ENCODE results near the gene ZIM2.

ZIM2 gene

DNA sequence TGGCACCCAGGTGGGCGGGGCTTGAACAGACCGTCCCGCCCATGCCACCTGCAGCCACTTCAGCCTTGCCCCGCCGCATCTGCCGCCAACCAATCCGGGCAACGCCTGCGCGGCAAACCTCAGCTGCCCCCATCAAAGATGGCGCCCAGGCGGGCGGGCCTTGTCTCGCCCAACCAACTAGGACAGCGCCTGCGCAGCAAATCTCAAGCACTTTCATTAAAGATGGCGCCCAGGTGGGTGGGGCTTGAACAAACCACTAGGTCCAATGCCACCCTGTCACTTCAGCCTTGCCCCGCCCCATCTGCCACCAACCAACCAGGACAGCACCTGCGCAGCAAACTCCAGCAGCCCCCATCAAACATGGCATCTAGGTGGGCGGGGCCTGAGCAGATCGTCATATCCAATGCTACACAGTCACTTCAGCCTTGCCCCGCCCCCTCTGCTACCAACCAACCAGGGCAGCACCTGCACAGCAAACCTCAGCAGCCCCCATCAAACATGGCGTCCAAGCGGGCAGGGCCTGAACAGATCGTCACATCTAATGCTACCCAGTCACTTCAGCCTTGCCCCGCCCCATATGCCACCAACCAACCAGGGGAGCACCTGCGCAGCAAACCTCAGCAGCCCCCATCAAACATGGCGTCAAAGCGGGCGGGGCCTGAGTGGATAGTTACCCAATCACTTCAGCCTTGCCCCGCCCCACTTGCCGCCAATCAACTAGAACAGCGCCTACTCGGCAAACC is 1.4 kb downstream of the ZIM2 start:
- DNase-seq (ENCODE audit: low read depth) = no peak

DNA sequence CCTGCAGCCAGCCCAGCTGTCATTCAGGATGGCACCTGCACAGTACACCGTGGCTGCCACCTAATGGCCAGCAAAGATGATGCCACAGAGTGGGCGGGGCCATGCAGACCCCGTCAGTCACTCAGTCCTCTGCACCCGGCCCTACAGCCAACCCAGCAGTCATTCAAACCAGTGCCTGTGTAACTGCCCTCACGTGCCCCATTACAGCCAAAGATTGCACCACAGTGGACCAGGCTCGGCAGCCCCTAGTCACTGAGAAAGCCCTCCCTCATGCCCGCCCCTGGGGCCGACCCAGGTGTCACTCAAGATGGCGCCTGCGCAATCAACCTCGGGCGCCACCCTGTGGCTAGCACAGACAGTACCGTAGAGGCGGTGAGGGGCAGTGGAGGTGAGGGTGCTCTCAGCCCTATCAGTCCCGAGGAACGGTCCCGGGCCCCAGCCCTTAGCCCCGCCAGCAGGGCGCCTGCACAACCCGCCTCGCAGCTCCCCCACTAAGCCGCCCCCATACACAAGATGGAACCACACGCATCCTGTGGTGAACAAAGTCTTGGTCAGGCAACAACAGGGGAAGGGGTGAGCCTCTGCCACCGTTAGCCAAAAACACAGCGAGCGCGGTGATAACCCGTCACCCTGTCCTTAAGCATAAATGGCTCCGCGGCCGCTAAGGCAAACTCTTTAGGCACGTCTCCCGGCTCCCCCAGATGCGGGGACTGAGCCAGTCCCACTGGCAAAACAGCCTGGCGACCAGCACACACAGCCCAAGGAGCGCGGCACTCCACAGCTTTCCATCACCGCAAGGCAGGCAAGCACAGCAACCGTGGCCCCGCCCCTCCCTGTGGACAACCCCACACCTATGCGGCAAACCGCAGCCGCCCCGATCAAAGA is 2.3 kb downstream of the ZIM2 start:
- DNase-seq (ENCODE audit: low read depth) = no peak

DNA sequence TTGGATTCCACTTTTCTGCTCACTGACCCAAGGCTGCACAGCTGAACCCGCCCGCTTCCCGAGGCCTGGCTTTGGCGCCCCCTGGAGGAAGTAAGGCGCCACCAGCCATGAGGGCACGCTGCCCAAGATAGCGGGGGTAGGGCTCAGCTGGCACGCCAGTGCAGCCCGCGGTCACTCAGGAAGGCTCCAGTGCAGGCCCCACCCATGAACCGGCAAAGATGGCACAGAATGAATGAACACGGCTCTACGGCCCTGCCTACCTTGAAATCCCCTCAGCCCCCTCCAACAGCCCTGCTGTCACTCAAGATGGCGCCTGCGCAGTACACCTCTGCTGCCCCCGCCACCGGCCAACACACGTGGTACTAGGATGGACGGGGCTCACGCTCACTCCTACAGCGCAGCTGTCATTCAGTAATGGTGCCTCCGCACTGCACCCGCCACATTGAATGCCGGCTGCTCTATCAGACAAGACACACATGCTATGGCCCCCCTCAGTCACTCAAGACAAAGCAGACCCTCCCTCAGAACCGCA is 3.0 kb downstream of the ZIM2 start:
- no peak for DNase-seq (ENCODE audit: low read depth)

DNA sequence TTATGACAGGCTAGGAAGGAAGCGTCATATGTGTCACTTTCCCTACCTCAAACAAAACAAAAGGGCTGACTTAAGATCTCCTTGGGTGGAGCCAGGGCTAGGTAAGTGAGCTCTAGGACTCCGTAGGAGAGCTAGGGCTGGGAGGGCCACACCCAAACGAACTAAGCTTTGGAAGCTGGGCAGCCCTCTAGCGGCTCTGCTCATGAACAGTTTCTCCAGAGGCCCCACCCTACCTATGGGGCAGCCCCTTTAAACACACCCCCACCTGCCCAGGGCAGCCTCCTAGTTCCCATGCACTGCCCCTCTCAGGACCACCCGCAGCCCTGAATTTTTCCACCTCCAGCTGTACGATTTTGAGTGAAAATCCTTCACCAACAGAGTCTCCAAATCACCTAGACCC is 3.5 kb downstream of the ZIM2 start:
- DNase-seq (ENCODE audit: low read depth) = no peak

DNA sequence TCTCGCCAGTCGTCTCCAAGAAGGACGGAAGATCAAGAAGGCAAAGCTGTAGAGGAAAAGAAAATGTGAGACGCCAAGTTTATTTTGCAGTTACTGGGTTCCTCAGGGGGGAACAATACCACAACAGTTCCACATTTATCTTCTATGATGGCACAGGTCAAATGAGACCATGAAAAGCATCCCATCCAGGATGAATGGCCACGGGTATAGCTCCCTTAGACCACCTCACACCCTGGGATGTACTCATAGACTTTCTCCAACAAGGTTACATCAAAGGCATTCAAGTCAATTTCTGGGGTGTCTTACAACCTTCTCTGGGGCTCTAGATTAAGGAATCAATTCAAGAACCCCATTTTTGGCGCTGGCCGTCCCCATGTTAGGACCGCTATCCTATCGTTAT is 4.5 kb downstream of the ZIM2 start:
- no peak for DNase-seq (ENCODE audit: low read depth)

DNA sequence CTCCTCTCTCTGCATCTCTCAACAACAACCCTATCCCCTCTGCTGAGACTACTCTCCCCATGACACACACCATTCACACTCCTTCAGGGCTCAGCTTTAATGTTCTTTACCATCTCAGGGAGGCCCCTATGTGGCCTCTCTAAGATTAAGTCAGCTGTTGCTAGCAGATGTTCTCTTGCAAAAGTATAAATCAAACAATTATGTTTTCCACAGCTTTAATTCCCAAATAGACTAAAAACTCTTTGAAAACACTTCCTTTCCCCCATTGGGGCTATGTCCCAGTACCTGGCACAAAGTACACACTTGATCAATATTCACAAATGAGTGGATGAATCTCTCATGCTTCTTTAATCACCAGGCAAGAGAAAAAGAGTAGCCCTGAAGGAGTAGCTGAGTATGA is 5.1 kb downstream of the ZIM2 start:
- no peak for DNase-seq (ENCODE audit: low read depth)

DNA sequence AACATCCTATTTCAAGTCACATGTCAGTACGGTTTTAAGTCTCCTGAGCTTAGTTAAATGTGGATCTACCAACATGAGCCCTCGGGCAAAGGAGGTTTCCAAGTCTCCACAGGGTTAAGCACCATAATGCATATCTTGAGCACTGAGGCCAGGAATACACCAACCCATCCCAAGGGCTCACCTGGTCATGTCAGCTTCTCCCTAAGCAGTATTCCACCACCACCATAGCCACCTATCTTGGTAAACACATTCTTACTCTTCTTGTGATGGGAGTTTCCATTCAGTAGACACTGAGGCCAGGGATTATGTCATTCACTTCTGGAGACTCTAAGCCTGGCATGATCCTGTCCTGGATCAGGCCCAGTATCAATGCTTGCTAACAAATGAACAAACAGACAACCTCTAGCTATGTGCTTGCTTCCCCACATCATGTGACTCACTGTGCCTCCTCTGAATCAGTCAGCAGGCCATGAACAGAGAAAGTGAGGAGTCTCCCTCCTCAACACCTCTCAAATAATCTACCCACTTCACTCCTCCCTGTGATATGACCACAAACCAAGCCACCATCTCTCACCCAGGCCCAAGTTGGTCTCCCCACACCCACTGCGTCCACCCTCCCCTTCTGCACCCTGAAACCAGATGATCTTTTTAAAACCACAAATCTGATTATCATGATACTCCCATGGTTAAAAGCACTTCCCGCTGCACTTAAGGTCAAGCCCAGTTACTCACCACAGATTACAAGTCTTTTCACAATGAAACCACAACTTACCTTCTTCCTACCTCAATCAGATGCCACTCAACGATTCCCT is 5.8 kb downstream of the ZIM2 start:
- DNase-seq (ENCODE audit: low read depth) = no peak

DNA sequence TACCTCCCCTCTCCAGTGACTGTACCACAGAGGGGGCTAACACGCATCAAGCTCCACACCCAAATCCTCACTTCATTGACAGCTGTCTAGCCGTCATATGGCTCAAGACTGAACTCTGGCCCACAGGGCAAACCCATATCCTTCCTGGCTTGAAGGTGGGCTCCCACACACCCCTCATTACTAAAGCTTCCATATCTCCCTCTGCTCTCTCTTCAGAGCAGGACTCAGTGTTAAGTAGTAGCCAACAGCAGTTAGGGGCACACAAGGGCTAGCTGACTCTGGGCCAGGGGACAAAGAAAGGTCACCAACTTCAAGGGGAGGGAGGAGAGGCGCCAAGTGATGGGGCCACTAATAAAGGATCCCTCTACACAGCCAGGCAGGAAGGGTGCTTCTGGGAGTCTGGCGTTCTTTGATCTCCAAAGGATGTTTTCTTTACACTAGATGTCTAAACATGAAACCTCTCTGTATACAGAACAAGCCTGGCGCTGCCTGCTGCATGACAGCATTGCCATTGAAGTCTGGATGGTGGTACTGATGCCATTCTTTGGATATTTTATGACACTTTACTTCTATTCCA is 8.1 kb downstream of the ZIM2 start:
- DNase-seq (ENCODE audit: low read depth) = no peak

DNA sequence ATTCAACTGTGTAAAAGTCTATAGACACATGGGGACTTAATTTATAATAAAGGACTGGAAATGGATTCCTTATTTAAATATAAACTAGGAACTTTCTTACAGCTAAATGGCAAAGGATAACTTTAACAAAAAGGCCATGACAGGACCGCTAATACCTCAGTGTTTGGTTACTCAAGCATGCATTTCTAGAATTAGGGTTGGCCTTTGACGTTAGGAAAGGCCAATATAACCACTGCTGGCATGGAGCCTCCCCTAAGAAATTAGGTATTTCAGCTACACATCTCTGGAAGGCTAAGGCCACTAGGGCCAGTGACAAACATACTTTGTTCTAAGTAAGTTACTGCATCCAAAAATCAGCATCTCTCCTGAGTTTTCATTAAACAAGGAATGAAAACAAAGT is 9.3 kb downstream of the ZIM2 start:
- DNase-seq (ENCODE audit: low read depth) = no peak

DNA sequence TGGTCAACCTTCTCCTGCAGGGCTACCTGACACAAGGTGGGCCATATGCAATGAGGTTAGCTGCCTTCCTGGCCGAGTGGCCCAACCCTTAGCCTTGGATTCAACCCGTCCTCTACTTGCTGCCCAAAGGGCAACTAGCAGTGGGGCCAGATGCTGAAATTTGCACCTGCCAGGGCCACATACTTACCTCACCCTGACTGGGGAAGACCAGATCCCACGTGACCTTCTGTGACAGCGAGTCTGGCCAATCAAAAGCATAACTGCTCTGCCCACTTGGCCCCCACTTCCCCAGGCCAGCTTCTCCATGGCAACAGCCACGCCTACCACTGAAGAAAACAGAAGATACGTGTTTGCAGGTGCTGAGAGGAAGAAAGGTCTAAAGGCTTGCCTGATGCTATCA is 10.9 kb downstream of the ZIM2 start:
- DNase-seq (ENCODE audit: low read depth) = no peak

DNA sequence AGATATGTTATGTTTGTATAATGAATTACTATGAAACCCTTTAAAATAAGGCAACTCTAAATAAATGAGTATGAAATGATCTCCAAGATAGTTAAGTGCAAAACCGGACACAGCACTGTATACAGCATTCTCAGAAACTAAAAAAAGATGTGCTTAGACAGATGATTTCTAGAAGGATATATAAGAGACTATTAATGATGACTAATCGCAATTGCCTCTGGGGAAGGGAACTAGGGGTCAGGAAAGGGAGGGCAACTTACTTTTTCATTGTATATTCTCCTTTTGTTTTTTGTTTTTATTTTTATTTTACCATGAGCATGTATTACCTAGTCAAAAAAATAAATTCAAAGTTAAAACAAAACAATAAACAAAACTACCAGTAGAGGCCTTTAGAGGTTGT is 12.8 kb downstream of the ZIM2 start:
- no peak for DNase-seq (ENCODE audit: low read depth)

DNA sequence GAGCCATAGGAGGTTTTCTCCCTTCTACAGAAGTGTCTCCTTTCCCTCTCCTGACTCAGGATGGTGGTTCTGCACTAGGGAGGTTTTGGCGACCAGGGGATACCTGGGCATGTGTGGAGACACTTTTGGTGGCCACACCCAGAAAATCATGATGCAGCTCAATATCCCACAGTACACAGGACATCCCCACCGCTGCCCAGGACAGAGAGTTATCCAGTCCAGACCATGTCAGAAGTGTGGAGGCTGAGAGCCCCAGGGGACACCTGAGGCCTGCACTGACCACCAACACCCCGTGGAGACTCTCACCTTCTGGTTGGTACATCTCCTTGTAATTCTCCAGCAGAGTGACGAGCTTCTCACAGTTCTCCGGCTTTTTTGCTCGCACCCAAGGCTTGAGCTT is 16.6 kb downstream of the ZIM2 start:
- no peak for DNase-seq (ENCODE audit: low read depth)

DNA sequence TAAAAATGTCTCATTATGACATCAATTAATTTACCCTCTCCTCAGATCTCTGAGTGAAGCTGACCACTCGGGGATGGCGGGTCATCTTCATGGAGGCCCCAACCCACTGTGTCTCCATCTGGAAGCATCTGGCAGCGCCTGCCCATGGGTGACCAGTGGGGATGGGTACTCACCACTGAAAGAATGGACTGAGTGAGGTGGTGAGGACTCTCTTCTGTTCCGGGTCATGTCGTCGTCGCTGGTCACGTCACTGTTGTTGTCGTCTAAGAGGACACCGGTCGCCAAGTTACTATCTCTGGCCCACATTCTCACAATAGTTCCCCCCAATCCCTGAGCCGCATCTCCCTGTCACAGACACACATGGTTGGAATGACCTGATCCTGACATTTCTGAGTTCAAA is 17.1 kb downstream of the ZIM2 start:
- DNase-seq (ENCODE audit: low read depth) = no peak

DNA sequence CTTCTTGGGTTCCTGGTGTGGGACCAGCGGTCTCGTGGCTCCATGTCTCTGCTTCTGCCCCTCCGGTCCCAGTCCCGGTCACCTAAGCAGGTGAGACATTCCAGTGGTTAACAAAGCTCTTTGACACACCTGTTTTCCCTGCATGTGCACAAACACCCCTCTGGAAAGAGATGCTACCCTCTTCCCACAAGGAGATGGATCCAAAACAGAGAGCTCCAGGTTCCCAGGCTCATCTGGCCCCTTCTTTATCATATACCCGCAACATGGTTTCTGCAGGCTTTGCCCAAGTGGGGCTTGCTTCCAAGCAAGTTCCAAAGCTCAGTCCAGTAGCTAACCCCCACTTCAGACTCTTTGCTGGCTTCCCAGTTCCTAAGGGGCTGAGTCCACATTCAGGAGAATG is 17.8 kb downstream of the ZIM2 start:
- no peak for DNase-seq (ENCODE audit: low read depth)

DNA sequence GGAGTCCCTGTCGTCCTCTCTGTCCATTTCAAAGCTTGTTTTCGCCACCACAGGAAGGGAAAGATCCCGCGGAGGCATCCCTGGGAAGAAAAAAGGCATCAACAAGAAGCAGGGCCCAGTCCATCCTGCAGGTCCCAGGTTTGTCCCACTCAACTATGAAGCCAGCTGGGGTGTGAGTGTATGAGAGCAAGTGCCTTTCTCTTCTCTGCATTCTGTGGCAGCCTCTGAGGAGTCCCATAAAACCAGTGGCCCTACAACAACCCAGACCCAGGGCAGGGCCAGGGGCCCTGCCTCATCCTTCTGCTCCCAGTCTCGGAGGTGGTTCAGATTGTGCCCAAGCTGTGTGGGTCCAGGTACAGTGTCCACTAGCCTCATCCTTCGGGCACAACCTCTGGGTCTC is 18.9 kb downstream of the ZIM2 start:
- no peak for DNase-seq (ENCODE audit: low read depth)

DNA sequence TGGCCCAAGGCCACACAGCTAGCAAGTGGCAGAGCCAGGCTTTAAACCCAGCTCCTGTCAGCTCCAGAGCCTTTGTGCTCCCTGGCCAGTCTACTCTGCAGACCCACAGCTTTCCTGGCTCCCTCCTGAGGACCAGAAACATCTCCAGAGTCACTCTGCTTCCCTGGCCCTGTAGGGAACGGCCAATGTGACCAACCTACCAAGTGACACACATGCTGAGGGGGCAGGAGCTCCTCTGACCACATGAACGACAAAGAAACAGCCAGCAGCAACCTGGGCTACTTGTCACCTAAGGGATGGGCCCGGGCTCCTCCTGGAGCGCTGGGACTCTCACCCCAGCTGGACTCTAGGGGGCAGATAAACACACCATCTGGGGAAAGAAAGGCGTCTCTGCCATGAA is 19.3 kb downstream of the ZIM2 start:
- no peak for DNase-seq (ENCODE audit: low read depth)

DNA sequence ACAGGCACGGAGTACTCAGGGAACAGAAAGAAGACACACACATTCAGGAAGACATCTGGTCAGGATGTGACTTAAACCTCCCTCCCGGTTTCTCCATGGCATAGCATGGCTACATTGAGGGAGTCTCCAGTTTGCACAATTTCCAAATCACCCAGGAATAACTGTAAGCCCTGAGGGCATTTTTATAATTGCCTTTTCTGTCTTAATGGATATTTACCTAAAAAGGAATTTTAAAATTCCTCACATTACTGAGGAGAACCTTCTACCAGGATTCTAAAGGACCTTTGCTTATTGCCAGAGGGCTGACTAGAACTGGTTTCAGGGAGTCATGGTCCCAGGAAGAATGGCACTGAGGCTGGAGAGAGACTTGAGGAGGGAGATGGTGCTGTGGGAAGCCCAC is 21.4 kb downstream of the ZIM2 start:
- no peak for DNase-seq (ENCODE audit: low read depth)

DNA sequence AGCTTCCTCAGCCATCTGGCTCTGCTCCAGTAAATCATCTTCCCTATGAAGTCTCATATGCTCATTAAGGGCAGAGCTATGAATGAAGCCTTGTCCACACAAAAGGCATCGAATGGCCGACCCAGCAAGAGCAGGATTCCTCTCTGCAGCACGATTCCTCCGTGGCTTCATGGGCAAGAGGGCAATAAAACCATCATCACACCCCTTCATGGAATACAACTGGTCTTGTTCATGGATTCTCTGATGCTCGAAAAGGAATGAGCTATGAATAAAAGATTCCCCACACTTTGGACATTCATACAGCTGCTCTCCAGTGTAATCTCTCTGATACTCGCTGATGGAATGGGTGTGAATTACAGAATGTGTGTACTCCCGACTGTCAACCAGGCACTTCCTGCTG is 25.9 kb downstream of the ZIM2 start:
- no peak for DNase-seq (ENCODE audit: low read depth)

DNA sequence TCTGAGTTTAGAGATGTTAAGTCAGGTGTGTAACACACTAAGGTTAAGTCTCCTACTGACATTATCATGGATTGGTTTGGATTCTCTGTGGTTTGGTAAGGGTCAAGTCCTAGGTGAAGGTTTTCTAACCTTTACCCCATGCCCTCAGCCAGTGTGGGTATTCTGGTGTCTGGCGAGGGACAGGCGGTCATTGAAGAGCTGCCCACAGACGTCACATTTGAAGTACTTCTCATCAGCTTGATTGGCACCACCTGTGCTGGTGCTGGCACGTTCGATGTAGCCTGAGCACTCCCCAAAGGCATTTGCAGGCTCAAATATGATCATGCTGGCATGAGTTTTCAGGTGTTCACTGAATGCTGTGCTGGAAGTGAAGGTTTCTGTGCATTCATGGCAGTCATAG is 27.0 kb downstream of the ZIM2 start:
- DNase-seq (ENCODE audit: low read depth) = no peak

DNA sequence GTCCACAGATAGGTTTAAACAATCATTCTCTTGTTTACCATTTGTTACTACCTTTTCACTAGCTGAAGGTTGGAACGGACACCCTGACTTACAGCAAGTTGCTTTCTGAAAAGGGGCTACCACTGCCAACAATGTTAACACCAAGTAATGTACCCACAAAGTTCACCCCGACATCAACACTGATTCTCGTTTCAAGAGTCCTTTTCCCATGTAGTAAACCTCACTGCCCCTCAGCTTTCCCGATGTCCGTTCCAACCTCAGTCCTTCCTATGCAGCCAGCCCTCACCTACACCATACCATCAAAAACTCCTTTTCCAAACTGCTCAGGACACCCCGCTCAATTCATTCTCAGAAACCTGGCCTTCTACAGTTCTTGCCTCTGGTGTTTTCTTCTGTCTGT is 29.0 kb downstream of the ZIM2 start:
- no peak for DNase-seq (ENCODE audit: low read depth)

DNA sequence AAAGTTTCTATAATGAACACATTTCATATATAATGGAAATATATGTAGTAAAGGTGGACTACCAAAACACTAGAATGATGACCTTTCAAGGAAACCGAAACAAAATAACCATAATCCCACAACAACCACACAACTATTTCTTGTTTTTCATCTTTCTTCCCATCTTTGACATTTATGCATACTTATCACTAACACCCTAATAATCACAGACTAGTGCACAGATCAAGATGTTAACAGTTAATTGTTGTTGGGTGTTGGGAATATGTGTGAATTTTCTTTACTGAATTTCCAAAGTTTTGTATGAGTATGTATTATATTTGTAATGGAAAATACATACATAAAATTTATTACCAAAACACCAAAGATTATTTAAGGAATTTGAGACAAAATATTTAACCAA is 30.3 kb downstream of the ZIM2 start:
- no peak for DNase-seq (ENCODE audit: low read depth)

DNA sequence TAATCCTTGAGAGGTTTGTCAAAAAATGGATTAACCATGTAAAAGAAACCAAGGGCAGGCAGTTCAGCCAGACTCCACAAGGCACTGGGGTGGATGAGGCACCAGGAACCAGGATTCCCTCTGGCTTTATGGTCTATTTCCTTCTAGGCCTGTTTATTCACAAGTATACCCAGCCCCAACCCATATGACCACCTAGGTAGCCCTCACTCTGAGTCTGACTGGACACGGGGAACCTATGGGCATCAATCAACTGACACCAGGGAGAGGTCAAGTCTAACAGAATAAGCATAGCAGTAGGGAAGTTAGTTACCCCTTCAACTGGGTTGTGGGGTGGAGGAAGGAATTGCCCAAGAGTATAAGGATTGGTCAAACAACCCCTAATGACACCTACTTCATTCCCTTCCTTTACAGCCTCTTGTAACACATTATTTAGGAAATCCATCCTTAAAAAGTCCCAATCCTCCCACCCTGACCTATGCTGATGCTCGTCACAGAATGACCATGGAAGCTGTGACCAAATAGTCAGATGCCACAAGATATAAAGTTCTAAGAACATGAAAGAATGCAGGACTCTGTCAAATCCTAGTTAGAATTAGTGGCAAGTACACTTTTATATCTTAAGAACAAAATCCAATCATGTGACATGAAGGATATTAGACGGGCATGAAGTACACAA is 31.7 kb downstream of the ZIM2 start:
- no peak for DNase-seq (ENCODE audit: low read depth)

Data from stimulated activated CD8-positive, alpha-beta memory T cell treated with anti-CD3 and anti-CD28 coated beads, Interleukin-4, amount 100 ng/mL, for 24 hours (primary cell).